Activated T-helper 1 cell treated with anti-CD3 and anti-CD28 coated beads, Interleukin-12 subunit alpha, Interleukin-12 subunit beta, Interleukin-2, Interleukin-4 antibody, amounts not matched to agents 30 ng/mL and 10 ng/mL and 1 ng/mL, durations not matched to agents 14 hours and 24 hours and 36 hours (primary cell): ENCODE measurements around the gene BCAP31. TPM values are rescaled to one million over a fixed set of nuclear protein-coding genes. Genes with fewer than 3 reads are reported as not detected.

Experiments used
- DNase-seq: peaks from one replicate; pipeline ENCODE4 v3.0.0; 2021; ENCODE audit warnings: low spot score
- H3K27ac Mint-ChIP-seq: one replicate; pipeline ENCODE4 v1.8.0; 2021; ENCODE audit warnings: mild to moderate bottlenecking, mixed read lengths
- H3K27me3 Mint-ChIP-seq: one replicate; pipeline ENCODE4 v1.8.0; 2022; ENCODE audit warnings: mild to moderate bottlenecking, moderate library complexity, mixed read lengths; ENCODE audit not compliant: insufficient read depth
- H3K36me3 Mint-ChIP-seq: one replicate; pipeline ENCODE4 v1.8.0; 2021; ENCODE audit warnings: low read depth, mixed read lengths
- H3K4me1 Mint-ChIP-seq: one replicate; pipeline ENCODE4 v1.8.0; 2021; ENCODE audit warnings: low read depth, mixed read lengths
- H3K4me3 Mint-ChIP-seq: one replicate; pipeline ENCODE4 v1.8.0; 2021; ENCODE audit warnings: mild to moderate bottlenecking, moderate library complexity, mixed read lengths
- H3K9me3 Mint-ChIP-seq: one replicate; pipeline ENCODE4 v1.8.0; 2021; ENCODE audit warnings: mixed read lengths
- intact Hi-C: fragments of 100-400 bp; cut with micrococcal nuclease; formaldehyde crosslinking; loops from one replicate; pipeline ENCODE4 v1.15.1; 2024
- total RNA-seq: library from RNA; stranded (reverse); gene quantifications from 2 replicates; pipeline ENCODE4 v1.2.3, GENCODE V29; 2022

Gene BCAP31
- total RNA-seq, 1 donor from 2014 or later = 156 TPM

DNA sequence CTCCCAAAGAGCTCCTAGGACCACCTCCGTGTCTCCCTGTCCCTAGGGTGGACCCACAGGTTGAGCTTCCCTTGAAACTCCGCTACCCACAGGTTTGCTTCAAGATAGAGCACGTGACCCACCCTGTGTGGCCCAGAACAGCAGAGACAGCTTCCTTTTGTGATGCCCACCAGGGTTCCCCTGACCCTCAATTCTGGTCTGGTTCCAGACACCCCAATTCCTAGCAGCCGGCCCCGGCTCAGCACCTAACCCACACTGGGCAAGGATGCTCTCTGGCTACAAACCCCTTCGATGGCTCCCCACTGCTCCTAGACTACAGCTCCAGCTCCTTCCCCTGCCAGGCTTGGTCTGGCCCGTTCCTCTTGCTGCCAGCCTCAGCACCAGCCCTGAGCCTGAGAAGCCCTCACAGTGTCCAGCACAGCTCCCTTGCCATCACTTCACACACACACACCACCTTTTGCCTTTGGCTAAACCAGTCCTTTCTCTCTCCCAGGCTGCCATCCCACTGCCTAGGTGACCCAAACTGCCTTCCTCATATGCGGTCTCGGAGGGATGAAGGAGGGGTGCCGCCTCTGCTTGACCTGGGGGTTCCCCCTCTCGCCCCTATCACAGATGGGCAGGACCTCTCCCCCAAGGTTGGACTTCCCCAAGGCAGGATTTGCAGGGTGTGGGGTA, 56.8 kb downstream of the BCAP31 start:
- Mint-ChIP-seq H3K27me3 (peaks cover 8% of the 10 kb centered on the region), H3K4me1 (peaks cover 7% of the 10 kb centered on the region), H3K9me3 (no peaks in the 10 kb centered on the region), H3K36me3 (no peaks in the 10 kb centered on the region), H3K4me3 (peak overlapping the region; percentile 79), H3K27ac (no peak overlapping the region)
- intact Hi-C loops = no loop called here
- DNase-seq = no peak

DNA sequence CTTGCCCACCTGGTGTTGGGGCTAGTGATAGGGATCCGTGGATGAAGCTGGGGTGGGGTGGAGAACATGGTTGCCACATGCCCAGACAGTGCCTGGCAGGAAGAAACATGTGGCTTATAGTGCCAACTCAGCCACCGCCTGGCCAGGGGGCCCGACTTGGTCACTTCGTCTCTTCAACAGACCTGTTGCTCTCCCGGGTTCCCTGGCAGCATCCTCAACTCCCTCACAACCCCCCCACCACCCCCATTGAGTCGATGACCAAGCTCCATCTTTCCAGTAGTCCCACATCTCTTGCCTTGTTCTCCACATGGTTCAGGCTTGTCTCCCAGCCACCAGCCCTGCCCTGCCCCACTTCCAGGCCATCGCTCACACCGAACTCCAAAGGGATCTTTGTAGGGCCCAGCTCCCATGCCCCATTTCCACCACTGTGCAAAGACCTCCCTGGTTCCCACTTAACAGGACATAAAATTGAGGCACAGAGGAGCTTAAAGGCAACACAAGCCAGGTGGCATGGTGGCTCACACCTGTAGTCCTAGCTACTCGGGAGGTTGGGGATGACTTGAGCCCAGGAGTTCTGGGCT, 58.4 kb downstream of the BCAP31 start:
- intact Hi-C loops = no loop called here
- no peak overlapping the region for H3K4me3 Mint-ChIP-seq
- H3K36me3 Mint-ChIP-seq = no peaks in the 10 kb centered on the region
- DNase-seq = no peak
- H3K4me1 Mint-ChIP-seq = peaks cover 7% of the 10 kb centered on the region
- H3K9me3 Mint-ChIP-seq = no peaks in the 10 kb centered on the region
- peaks cover 21% of the 10 kb centered on the region for H3K27me3 Mint-ChIP-seq
- H3K27ac Mint-ChIP-seq = no peak overlapping the region

DNA sequence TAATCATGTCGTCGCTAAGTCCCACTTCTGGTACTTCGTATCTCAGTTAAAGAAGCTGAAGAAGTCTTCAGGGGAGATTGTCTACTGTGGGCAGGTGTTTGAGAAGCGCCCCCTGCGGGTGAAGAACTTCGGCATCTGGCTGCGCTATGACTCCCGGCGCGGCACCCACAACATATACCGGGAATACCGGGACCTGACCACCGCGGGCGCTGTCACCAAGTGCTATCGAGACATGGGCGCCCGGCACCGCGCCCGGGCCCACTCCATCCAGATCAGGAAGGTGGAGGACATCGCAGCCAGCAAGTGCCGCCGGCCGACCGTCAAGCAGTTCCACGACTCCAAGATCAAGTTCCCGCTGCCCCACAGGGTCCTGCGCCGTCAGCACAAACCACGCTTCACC, 61.9 kb downstream of the BCAP31 start:
- Mint-ChIP-seq H3K4me3 (peak overlapping the region; percentile 37), H3K27ac (no peak overlapping the region), H3K36me3 (no peaks in the 10 kb centered on the region), H3K27me3 (peaks cover 21% of the 10 kb centered on the region), H3K4me1 (no peaks in the 10 kb centered on the region), H3K9me3 (no peaks in the 10 kb centered on the region)
- peak; percentile 11 for DNase-seq
- intact Hi-C loops = loop anchor here (1.0 kb wide), 2 partner anchors 123 to 703 kb away; no protein-coding TSS in a partner anchor

DNA sequence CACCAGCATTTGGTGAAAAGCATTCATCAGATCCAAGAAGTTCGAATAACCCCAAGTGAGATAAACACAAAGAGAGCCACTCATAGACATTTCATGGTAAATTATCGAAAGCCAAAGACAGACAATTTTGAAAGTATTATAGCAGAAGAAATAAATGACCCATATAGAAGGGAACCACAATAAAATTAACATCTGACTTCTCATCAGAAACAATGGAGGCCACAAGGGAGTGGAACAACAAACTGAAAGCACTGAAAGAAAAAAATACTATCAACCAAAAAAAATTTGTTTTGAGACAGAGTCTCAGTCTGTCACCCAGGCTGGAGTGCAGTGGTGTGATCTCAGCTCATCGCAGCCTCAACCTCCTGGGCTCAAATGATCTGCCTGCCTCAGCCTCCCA, 64.9 kb downstream of the BCAP31 start:
- no peak overlapping the region for H3K27ac Mint-ChIP-seq
- peaks cover 20% of the 10 kb centered on the region for H3K27me3 Mint-ChIP-seq
- H3K4me3 Mint-ChIP-seq = no peak overlapping the region
- no peak for DNase-seq
- no peaks in the 10 kb centered on the region for H3K4me1 Mint-ChIP-seq
- H3K36me3 Mint-ChIP-seq = no peaks in the 10 kb centered on the region
- intact Hi-C loops = no loop called here
- no peaks in the 10 kb centered on the region for H3K9me3 Mint-ChIP-seq

DNA sequence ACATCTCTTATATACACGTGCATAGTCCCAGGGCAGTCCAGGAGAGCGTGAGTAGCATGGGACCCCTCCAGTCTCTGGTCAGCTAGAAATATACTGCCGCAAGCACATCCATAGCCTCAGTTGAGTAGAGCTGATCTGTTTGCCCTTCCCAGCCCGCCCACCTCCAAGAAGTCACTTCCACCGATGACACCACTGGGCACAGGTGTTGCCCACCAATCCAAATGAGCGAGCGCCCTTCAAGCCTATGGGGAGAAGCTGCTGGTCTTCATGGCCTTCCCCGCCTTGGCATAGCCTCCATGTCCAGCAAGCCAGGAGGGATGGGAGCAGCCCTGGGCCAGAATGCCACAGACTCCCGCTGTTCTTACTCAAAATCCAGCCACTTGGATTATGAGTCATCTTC, 67.0 kb downstream of the BCAP31 start:
- H3K9me3 Mint-ChIP-seq = no peaks in the 10 kb centered on the region

DNA sequence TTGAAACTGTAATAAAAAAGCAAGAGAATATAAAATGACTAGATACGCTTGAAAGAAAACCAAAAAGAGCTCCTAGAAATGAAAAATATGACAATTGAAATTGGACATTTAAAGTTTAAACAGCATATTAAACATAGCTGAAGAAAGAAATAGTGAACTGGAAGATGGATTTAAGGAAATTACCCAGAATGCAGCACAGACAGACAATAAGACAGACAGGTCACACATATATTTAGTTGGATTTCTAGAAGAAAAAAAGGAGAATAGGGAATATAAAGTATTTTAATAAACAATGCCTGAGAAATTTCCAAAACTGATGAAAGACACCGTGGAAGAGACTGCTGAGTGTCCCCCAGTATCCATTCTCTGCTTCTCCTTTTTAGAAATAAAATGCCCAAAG, 70.6 kb downstream of the BCAP31 start:
- Mint-ChIP-seq H3K27ac (no peak overlapping the region), H3K9me3 (no peaks in the 10 kb centered on the region), H3K36me3 (no peaks in the 10 kb centered on the region), H3K4me3 (no peak overlapping the region), H3K4me1 (no peaks in the 10 kb centered on the region), H3K27me3 (peaks cover 6% of the 10 kb centered on the region)
- intact Hi-C loops = no loop called here
- DNase-seq = no peak

More for the DNA sequence above, 67.0 kb downstream of the BCAP31 start:
- Mint-ChIP-seq H3K4me1 (no peaks in the 10 kb centered on the region), H3K27ac (no peak overlapping the region), H3K4me3 (no peak overlapping the region), H3K36me3 (no peaks in the 10 kb centered on the region), H3K27me3 (peaks cover 14% of the 10 kb centered on the region)
- intact Hi-C loops = no loop called here
- no peak for DNase-seq

DNA sequence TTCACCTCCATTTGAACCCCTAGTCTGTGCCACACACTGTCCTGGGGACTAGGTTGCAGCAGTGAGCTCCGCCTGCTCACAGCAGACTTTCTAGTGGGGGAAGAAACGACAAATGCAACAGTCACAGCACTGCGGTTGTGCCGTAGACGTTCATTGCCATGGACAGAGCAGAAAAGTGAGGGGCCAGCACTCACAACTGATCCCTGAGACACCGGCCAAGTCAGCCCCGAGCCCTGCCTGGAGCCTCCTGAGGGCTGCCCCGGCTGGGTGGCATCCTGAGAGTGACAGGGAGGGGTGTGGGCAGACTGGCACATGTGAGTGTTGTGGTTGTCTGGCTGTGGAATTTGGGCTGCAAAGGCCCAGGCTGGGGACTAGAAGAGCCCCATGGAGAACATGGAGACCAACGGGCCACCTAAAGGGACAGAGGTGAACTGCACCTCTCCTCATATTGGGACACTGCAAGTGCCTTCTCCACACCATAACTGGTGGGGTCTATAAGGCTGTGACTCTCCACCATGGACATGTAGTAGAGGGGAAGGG, 72.6 kb downstream of the BCAP31 start:
- intact Hi-C loops = no loop called here
- DNase-seq = no peak
- H3K9me3 Mint-ChIP-seq = no peaks in the 10 kb centered on the region
- H3K4me3 Mint-ChIP-seq = no peak overlapping the region
- H3K27ac Mint-ChIP-seq = no peak overlapping the region
- no peaks in the 10 kb centered on the region for H3K4me1 Mint-ChIP-seq
- peaks cover 10% of the 10 kb centered on the region for H3K27me3 Mint-ChIP-seq
- no peaks in the 10 kb centered on the region for H3K36me3 Mint-ChIP-seq

DNA sequence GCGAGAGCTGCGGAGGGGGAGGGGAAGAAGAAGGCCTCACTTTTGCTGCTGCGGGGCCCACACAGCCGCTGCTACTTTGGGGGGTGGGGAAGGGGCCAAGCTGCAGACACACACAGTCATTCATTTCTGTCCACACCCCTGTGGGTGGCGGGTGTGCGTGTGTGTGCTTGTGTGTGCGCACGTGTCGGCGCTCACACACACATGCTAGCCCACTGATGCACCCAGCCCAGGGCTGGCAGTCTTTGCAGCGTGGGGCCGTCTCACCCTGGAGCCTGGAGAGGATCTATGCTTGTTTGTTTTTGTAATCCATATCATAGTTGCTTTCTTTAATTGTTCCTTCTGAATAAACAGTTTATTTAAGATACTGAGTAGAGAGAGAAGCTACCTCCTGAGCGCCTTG, 73.2 kb downstream of the BCAP31 start:
- Mint-ChIP-seq H3K36me3 (no peaks in the 10 kb centered on the region), H3K27ac (no peak overlapping the region), H3K9me3 (no peaks in the 10 kb centered on the region), H3K4me1 (no peaks in the 10 kb centered on the region), H3K4me3 (no peak overlapping the region), H3K27me3 (peaks cover 14% of the 10 kb centered on the region)
- DNase-seq = no peak
- intact Hi-C loops = no loop called here

Other genes with a start within 250 kb of the BCAP31 start
- not detected in 2 replicates for gene BGN, start 229.4 kb downstream of the BCAP31 start, total RNA-seq
- gene ATP2B3, start 206.7 kb downstream of the BCAP31 start, total RNA-seq = 0.05 TPM in 1 of 2 replicates, not detected in the other
- 28.0 and 29.3 TPM in 2 replicates for gene CCNQ, start 125.2 kb downstream of the BCAP31 start, total RNA-seq
- gene DUSP9, start 77.2 kb downstream of the BCAP31 start, total RNA-seq = 0.10 TPM in 2 replicates
- 0.15 TPM in 1 of 2 replicates, not detected in the other for gene PNCK, start 50.6 kb downstream of the BCAP31 start, total RNA-seq
- gene SLC6A8, start 36.5 kb downstream of the BCAP31 start, total RNA-seq = 5.9 and 6.0 TPM in 2 replicates
- gene ABCD1, start 469 bp upstream of the BCAP31 start, total RNA-seq = 8.4 TPM in 2 replicates
- 0.21 and 0.81 TPM in 2 replicates for gene PLXNB3, start 39.9 kb upstream of the BCAP31 start, total RNA-seq
- not detected in 2 replicates for gene SRPK3, start 56.7 kb upstream of the BCAP31 start, total RNA-seq
- 68.4 and 69.7 TPM in 2 replicates for gene IDH3G, start 70.0 kb upstream of the BCAP31 start, total RNA-seq
- gene SSR4, start 70.3 kb upstream of the BCAP31 start, total RNA-seq = 281 and 285 TPM in 2 replicates
- gene PDZD4, start 106.2 kb upstream of the BCAP31 start, total RNA-seq = 0.29 and 0.44 TPM in 2 replicates
- 1.7 and 3.3 TPM in 2 replicates for gene L1CAM, start 161.8 kb upstream of the BCAP31 start, total RNA-seq
- not detected in 2 replicates for gene AVPR2, start 180.3 kb upstream of the BCAP31 start, total RNA-seq
- gene ARHGAP4, start 201.9 kb upstream of the BCAP31 start, total RNA-seq = 128 TPM in 2 replicates
- gene NAA10, start 210.7 kb upstream of the BCAP31 start, total RNA-seq = 150 and 156 TPM in 2 replicates
- 12.8 and 14.0 TPM in 2 replicates for gene RENBP, start 220.3 kb upstream of the BCAP31 start, total RNA-seq
- 105 and 106 TPM in 2 replicates for gene HCFC1, start 247.4 kb upstream of the BCAP31 start, total RNA-seq
- gene TMEM187, start 248.4 kb upstream of the BCAP31 start, total RNA-seq = 3.4 and 4.6 TPM in 2 replicates